ENCODE data around the gene MAP3K7CL.

GRCh38 chr21:29145852-29146453, 15.5 kb downstream of the MAP3K7CL start:
- TF ChIP-seq CTCF (IDR thresholded peaks at IDR 0.05; ENCODE audit: low read depth, low read length) (no peak), EZH2phosphoT487 (IDR thresholded peaks at IDR 0.05; ENCODE audit: low read depth) (no peak)

All from OCI-LY3 (cell line).